Duodenal mucosa (tissue), 2 donors: ENCODE measurements around the gene C2CD2.

Source experiments
- H3K27ac ChIP-seq: one replicate; pipeline ENCODE4 v1.7.0; 2013; ENCODE audit warnings: low read depth, low read length
- H3K27me3 ChIP-seq, 2 donors: one replicate each; pipeline ENCODE4 v1.7.0; 2013; ENCODE audit warnings: low read length in 2 of 2, control low read depth in 1 of 2; ENCODE audit not compliant: insufficient read depth in 2 of 2, control insufficient read depth in 1 of 2
- H3K36me3 ChIP-seq, 2 donors: one replicate each; pipeline ENCODE4 v1.7.0; 2013; ENCODE audit warnings: low read length in 2 of 2, control low read depth in 1 of 2; ENCODE audit not compliant: insufficient read depth in 2 of 2, control insufficient read depth in 1 of 2
- H3K4me1 ChIP-seq, 2 donors: one replicate each; pipeline ENCODE4 v1.7.0; 2013; ENCODE audit warnings: low read length in 2 of 2, control low read depth in 1 of 2; ENCODE audit not compliant: insufficient read depth in 2 of 2, control insufficient read depth in 1 of 2
- H3K4me3 ChIP-seq, 2 donors: one replicate each; pipeline ENCODE4 v1.7.0; 2013; ENCODE audit warnings: low read length in 2 of 2, low read depth in 1 of 2
- H3K9ac ChIP-seq, 2 donors: one replicate each; pipeline ENCODE4 v1.7.0; 2013; ENCODE audit warnings: low read length in 2 of 2, low read depth in 1 of 2
- H3K9me3 ChIP-seq, 2 donors: one replicate each; pipeline ENCODE4 v1.7.0; 2013; ENCODE audit warnings: low read length in 2 of 2, control low read depth in 1 of 2; ENCODE audit not compliant: control insufficient read depth in 1 of 2

C2CD2 gene

DNA sequence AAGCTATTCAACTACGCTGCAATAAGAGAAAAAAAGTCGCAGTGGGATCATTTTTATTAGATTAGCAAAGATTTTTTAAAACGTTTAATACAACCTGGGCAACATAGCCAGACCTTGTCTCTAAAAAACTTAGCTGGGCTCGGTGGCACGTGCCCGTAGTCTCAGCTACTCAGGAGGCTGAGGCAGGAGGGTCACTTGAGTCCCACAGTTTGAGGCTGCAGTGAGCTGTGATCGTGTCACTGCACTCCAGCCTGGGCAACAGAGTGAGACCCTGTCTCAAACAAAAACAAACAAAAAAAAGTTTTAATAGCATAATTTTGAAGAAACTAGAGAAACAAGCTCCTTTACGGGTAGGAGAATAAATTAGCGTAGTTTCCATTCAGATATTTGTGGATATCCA lies 73.7 kb downstream of the C2CD2 start:
- peaks cover 5 to 14% of the 10 kb centered on the region in 2 donors for H3K4me1 ChIP-seq
- no peaks in the 10 kb centered on the region for H3K9me3 ChIP-seq
- peak overlapping the region; percentile 77 to 79 for H3K4me3 ChIP-seq
- no peaks in the 10 kb centered on the region for H3K27me3 ChIP-seq
- no peak overlapping the region for H3K27ac ChIP-seq
- no peak overlapping the region for H3K9ac ChIP-seq
- H3K36me3 ChIP-seq = no peaks in the 10 kb centered on the region

DNA sequence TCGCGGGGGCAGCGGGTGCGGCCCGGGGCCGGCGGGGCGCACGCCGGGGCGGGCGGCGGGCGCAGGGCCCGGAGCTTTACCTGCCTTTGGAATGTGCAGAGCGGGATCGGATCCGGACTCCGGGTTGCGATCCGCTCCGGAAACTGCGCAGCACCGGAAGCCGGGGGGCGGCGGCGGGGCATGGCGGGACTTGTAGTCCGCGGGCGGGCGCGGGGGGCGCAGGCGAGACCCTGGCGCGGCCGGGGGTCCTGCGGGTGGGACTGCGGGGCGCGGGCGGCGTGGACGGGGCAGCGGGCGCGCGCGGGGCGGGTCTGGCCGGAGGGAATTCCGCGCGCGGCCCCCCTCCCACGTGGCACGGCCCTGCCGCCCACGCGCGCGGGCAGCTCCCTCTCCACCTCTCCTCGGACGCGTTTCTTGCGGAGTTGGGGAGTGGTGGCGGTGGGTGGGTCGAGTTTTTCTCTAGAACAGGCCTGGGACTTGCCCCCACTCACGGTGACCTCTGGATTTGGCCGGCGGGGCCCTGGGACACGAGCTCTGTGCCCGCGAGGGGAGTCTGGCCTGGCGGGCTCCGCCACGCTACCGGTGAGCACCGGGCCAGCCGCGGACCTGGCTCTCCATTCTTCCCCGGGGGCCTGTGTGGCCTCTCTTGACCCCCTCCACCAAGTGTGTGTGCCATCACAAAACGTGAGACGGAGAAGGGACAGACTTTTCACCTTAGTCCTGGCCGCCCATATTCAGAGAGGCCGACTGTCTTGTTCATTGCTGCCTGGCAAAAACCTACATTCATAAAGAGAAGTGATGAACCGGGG lies 74.4 kb downstream of the C2CD2 start, which contains the start of gene PRDM15:
Gene PRDM15, minus strand, starts transcription at position 155 of the 809 bp plus-strand sequence. CDS start 18,981 bp downstream, outside the sequence.
- Histone ChIP-seq H3K27me3 (no peaks in the 10 kb centered on the region), H3K4me3 (peak within 1 kb of the TSS; percentile 81 to 82), H3K9ac (peak within 1 kb of the TSS; percentile 68 to 88), H3K36me3 (no peaks in the 10 kb centered on the region), H3K4me1 (peaks cover 5 to 14% of the 10 kb centered on the region in 2 donors), H3K27ac (no peak within 1 kb of the TSS), H3K9me3 (no peaks in the 10 kb centered on the region)

DNA sequence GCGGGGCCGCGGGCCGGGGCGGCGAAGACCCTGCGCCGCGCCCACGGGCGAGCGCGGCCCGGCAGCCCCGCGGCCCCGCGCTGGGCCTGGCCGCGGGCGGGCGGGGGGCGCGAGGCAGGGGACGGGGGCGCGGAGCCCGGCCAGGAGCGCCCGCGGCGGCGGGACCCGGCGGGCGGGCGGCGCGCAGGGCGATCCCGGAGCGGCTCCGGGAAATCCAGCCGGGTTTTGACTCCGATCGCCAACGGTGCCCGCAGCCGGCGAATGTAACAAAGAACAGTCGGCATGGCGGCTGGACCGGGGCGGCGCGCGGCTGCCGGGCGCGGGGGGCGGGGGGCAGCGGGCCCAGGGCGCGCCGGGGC lies 75.0 kb downstream of the C2CD2 start:
- Histone ChIP-seq H3K27ac (no peak overlapping the region), H3K36me3 (no peaks in the 10 kb centered on the region), H3K4me3 (no peak overlapping the region), H3K9ac (peak overlapping the region in 1 of 2 donors; percentile 68), H3K4me1 (peaks cover 5 to 14% of the 10 kb centered on the region in 2 donors), H3K27me3 (no peaks in the 10 kb centered on the region), H3K9me3 (no peaks in the 10 kb centered on the region)

DNA sequence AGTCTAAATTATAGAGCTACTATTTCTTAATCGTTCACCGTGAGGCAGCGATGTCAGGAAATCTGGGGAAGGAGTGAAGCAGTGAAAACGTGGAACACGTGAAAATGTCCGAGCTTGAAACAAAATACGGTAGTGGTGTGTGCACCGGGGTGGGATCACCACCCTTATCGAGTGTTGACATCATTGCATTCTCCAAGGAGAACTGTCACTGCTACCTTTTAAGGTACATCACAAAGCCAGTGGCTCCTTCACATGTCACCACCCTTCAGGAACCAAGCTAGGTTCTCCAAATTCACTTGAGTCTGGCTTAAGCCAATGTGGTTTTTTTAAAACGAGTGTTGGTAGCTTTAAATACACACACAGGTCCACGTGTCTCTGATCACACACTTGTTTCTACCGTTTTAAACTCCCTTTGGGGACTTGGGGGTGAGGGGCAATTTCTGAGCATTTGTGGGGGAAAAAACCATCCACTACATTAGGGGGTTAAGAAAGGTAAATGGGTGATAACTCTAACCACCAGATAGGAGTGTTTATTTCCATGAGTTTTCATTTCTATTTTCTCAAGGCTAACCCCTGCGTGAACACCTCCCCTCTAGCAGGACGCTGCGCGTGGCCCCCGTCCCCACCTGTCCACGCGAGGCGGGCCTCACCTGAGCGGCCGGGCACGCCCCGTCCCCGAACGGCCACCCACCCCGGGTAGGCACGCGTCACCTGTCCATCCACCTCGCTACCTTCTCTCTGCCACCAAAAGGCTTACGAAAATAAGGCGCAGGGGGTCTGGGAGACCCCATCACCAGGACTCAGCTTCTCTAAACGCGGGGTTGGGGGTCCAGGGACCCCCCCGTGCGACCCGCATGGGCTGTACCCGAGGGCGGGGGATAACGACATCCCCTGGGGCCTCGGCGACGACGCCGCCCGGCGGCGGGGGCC lies 75.7 kb downstream of the C2CD2 start:
- Histone ChIP-seq H3K4me3 (peak overlapping the region; percentile 81 to 82), H3K36me3 (no peaks in the 10 kb centered on the region), H3K9ac (peak overlapping the region; percentile 68 to 88), H3K9me3 (no peaks in the 10 kb centered on the region), H3K4me1 (peaks cover 5 to 14% of the 10 kb centered on the region in 2 donors), H3K27ac (no peak overlapping the region), H3K27me3 (no peaks in the 10 kb centered on the region)

DNA sequence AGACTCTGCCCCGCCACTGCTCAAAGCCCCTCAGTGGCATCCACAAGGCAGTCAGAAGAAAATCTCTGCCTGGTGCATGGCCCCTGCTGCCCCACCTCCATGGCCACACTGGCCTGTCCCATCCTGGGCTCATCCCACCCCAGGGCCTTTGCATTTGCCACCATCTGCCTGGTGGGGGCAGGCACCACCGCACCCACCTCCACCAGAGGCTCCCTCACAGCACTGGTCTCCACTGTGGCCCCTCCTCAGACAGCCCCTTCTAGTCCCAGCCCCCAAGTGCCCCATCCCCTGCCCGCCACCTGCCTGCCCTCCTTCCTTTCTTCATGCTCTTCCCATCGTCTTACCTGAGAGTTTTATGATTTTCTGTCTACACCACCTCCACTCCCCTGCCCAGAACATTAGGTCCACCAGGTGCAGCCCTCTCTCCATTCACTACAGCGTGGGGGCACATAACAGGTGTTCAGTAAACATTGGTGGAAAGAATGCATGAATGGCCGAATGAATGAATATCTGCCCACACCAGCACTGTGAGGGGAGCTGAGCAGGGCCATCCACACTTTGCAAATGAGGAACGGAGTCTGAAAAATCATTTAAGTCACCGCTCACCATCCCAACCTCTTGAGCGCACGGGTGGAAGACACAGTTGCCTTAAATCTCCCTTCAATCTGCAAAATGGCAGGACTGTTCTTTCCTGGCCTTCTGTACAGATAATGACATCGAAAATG lies 76.7 kb downstream of the C2CD2 start:
- Histone ChIP-seq H3K27me3 (no peaks in the 10 kb centered on the region), H3K4me1 (peaks cover 5 to 14% of the 10 kb centered on the region in 2 donors), H3K4me3 (no peak overlapping the region), H3K9ac (no peak overlapping the region), H3K27ac (no peak overlapping the region), H3K36me3 (no peaks in the 10 kb centered on the region), H3K9me3 (no peaks in the 10 kb centered on the region)

DNA sequence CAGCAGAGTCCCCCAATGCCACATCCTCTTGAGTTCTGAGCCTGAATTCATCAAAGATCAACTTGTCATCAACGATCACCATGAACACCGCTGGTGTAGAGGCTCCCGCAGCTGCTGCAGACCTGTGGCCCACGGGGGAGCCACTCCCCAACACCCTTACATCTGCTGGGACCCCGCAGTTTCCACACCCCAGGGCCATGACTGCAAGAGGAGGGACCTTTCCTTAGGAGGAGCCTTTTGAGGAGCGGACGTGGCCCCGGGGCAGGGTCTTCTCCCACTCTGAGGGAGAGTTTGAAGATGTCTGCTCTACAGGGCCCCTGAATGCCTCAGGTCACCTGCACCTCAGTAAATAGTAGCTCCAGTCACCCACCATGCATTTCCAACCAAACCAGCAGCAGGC lies 77.4 kb downstream of the C2CD2 start:
- no peaks in the 10 kb centered on the region for H3K27me3 ChIP-seq
- H3K9ac ChIP-seq = no peak overlapping the region
- no peak overlapping the region for H3K4me3 ChIP-seq
- H3K36me3 ChIP-seq = no peaks in the 10 kb centered on the region
- H3K4me1 ChIP-seq = peaks cover 5 to 14% of the 10 kb centered on the region in 2 donors
- H3K9me3 ChIP-seq = no peaks in the 10 kb centered on the region
- no peak overlapping the region for H3K27ac ChIP-seq

DNA sequence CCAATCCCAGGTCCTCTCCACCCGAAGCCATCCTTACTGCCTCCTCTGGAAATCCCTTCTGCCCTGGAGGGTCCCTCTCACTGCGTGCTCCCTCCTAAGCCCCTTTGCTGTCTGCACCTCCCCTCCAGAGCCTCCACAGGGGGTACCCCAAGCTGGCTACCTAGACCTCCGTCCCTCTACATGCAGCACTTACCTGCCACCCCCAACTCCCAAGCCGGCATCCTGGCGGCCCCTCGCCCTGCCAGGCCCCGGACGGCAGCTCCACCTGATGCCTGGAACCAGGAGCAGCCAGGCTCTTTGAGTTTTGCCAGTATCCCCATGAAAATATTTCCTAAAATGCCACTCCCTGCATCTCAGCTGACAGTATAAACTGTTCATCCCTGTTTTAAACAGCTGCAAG lies 78.7 kb downstream of the C2CD2 start:
- Histone ChIP-seq H3K9me3 (no peaks in the 10 kb centered on the region), H3K27ac (no peak overlapping the region), H3K27me3 (no peaks in the 10 kb centered on the region), H3K36me3 (no peaks in the 10 kb centered on the region), H3K4me3 (no peak overlapping the region), H3K4me1 (peaks cover 5 to 13% of the 10 kb centered on the region in 2 donors), H3K9ac (no peak overlapping the region)

DNA sequence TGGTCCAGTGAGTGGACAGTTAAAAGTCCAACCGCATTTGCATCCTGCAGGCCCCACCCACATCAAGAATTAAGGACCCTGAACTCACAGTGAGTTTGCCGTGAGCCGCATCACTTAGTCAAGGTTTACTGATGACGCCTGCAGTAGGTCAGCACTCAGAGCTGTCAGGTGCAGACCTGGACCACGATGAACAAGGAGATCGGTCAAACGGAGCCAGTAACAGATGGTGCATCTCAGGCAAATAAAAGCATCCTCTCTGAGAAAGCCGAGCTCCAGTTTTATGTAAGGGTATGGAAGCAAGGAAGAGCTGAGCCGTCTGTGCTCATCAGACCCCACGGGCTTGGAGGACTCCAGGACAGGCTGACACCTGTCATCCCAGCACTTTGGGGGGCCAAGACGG lies 79.2 kb downstream of the C2CD2 start:
- no peaks in the 10 kb centered on the region for H3K27me3 ChIP-seq
- no peak overlapping the region for H3K4me3 ChIP-seq
- H3K9ac ChIP-seq = no peak overlapping the region
- H3K9me3 ChIP-seq = no peaks in the 10 kb centered on the region
- peaks cover 5 to 8% of the 10 kb centered on the region in 2 donors for H3K4me1 ChIP-seq
- no peaks in the 10 kb centered on the region for H3K36me3 ChIP-seq
- H3K27ac ChIP-seq = no peak overlapping the region

DNA sequence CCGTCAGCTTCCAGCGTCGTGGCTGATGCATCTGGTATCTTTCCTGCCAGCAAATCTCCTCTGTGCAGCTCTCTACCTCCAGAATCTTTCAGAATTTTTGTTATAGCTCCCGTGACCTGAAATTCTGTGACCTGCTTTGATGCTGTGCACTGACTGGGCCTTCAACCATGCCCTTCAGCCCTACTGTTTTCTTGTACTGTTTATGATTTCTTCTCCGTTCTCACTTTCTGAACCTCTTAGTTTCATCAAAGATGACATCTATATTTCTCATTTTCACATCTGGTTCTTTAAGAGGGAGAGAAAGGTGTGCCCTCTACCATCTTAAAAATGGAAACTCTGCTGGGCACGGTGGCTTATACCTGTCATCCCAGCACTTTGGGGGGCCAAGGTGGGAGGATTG lies 80.4 kb downstream of the C2CD2 start:
- H3K27ac ChIP-seq = no peak overlapping the region
- H3K36me3 ChIP-seq = no peaks in the 10 kb centered on the region
- no peaks in the 10 kb centered on the region for H3K9me3 ChIP-seq
- H3K4me1 ChIP-seq = peaks cover 5 to 8% of the 10 kb centered on the region in 2 donors
- no peaks in the 10 kb centered on the region for H3K27me3 ChIP-seq
- H3K9ac ChIP-seq = no peak overlapping the region
- no peak overlapping the region for H3K4me3 ChIP-seq
